NT2/D1 (cell line): Measurements from ENCODE around the gene FRRS1L.

ENCODE experiments used
- DNase-seq: peaks from one replicate; pipeline ENCODE4 v3.0.0-alpha.2; 2011; ENCODE audit warnings: low read depth, low spot score
- H3K27me3 ChIP-seq: 2 replicates; pipeline ENCODE4 v1.6.0; 2011; ENCODE audit warnings: mild to moderate bottlenecking; ENCODE audit not compliant: insufficient read length, insufficient read depth
- H3K36me3 ChIP-seq: 2 replicates; pipeline ENCODE4 v1.6.1; 2011; ENCODE audit warnings: mild to moderate bottlenecking, low read length, mixed read lengths; ENCODE audit not compliant: insufficient read depth, insufficient read length
- H3K4me1 ChIP-seq: 2 replicates; pipeline ENCODE4 v1.5.1; 2011; ENCODE audit not compliant: insufficient read depth, insufficient read length
- H3K4me3 ChIP-seq: 2 replicates; pipeline ENCODE4 v1.5.1; 2011; ENCODE audit warnings: low read depth; ENCODE audit not compliant: insufficient read length
- H3K9ac ChIP-seq: 2 replicates; pipeline ENCODE4 v1.6.0; 2011; ENCODE audit warnings: low read depth; ENCODE audit not compliant: insufficient read length
- H3K9me3 ChIP-seq: 2 replicates; pipeline ENCODE4 v1.5.1; 2011; ENCODE audit warnings: mild to moderate bottlenecking, low read length; ENCODE audit not compliant: insufficient read depth
- SUZ12 ChIP-seq: IDR thresholded peaks from 2 replicates; pipeline ENCODE4 v1.6.1; 2011; ENCODE audit not compliant: insufficient read length, insufficient read depth; ENCODE audit errors: extremely low read depth
- YY1 ChIP-seq: IDR thresholded peaks from 2 replicates; pipeline ENCODE4 v1.6.1; 2011; ENCODE audit not compliant: insufficient read length, insufficient read depth
- ZNF274 ChIP-seq: IDR thresholded peaks from 2 replicates; pipeline ENCODE4 v1.6.1; 2011; ENCODE audit warnings: mild to moderate bottlenecking, low read depth, low read length

Gene FRRS1L

DNA sequence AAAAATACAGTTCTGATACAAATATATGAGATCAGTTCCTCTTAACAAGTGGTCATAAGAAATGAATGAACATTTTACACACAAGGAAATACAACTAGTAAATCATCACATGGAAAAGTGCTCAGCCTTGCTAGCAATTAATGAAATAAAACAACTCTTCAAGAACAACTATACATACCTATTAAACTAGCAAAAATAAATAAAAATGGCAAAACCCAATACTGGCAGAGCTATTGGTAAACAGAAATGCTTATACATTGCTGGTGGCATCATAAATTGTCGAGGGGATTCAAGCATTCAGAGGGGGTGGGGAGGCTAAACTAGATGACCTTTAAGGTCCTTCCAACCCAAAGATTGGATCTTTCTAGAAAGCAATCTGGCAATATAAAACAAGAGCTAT is 5.9 kb upstream of the FRRS1L start:
- Histone ChIP-seq H3K36me3 (no peaks in the 10 kb centered on the region), H3K27me3 (peaks cover 10% of the 10 kb centered on the region), H3K4me3 (no peak overlapping the region), H3K9ac (no peak overlapping the region), H3K9me3 (no peaks in the 10 kb centered on the region), H3K4me1 (no peaks in the 10 kb centered on the region)
- DNase-seq, result no peak
- no peak for TF ChIP-seq SUZ12
- no peak for TF ChIP-seq ZNF274
- TF ChIP-seq YY1, result no peak

- TF ChIP-seq ZNF274 (no peak), SUZ12 (no peak), YY1 (no peak)
- H3K36me3 ChIP-seq, result no peaks in the 10 kb centered on the region
- no peak overlapping the region for H3K9ac ChIP-seq
- no peaks in the 10 kb centered on the region for H3K4me1 ChIP-seq
- H3K4me3 ChIP-seq, result no peak overlapping the region
- H3K27me3 ChIP-seq, result peaks cover 20% of the 10 kb centered on the region
- no peaks in the 10 kb centered on the region for H3K9me3 ChIP-seq
- no peak for DNase-seq
Measured at GRCh38 chr9:109171926-109172325, 4.9 kb upstream of the FRRS1L start.

- Histone ChIP-seq H3K9ac (no peak overlapping the region), H3K36me3 (no peaks in the 10 kb centered on the region), H3K27me3 (peaks cover 50% of the 10 kb centered on the region), H3K4me1 (no peaks in the 10 kb centered on the region), H3K9me3 (no peaks in the 10 kb centered on the region), H3K4me3 (no peak overlapping the region)
- DNase-seq, result no peak
- no peak for TF ChIP-seq YY1
- no peak for TF ChIP-seq SUZ12
- no peak for TF ChIP-seq ZNF274
Measured at GRCh38 chr9:109168170-109168569, 1.1 kb upstream of the FRRS1L start.

GRCh38 chr9:109167716-109168115 is 667 bp upstream of the FRRS1L start:
- peaks cover 52% of the 10 kb centered on the region for H3K27me3 ChIP-seq
- no peak for TF ChIP-seq ZNF274
- TF ChIP-seq YY1, result no peak
- no peak for TF ChIP-seq SUZ12

GRCh38 chr9:109166171-109166770 is 778 bp downstream of the FRRS1L start:
- Histone ChIP-seq H3K27me3 (peaks cover 52% of the 10 kb centered on the region), H3K9me3 (no peaks in the 10 kb centered on the region), H3K36me3 (no peaks in the 10 kb centered on the region), H3K4me3 (peak overlapping the region; percentile 42), H3K9ac (no peak overlapping the region), H3K4me1 (no peaks in the 10 kb centered on the region)
- TF ChIP-seq YY1 (no peak), SUZ12 (no peak), ZNF274 (no peak)
- no peak for DNase-seq

More at GRCh38 chr9:109167716-109168115, 667 bp upstream of the FRRS1L start:
- no peak overlapping the region for H3K9ac ChIP-seq
- no peaks in the 10 kb centered on the region for H3K4me1 ChIP-seq
- H3K36me3 ChIP-seq, result no peaks in the 10 kb centered on the region
- H3K4me3 ChIP-seq, result no peak overlapping the region
- H3K9me3 ChIP-seq, result no peaks in the 10 kb centered on the region
- DNase-seq, result no peak

DNA sequence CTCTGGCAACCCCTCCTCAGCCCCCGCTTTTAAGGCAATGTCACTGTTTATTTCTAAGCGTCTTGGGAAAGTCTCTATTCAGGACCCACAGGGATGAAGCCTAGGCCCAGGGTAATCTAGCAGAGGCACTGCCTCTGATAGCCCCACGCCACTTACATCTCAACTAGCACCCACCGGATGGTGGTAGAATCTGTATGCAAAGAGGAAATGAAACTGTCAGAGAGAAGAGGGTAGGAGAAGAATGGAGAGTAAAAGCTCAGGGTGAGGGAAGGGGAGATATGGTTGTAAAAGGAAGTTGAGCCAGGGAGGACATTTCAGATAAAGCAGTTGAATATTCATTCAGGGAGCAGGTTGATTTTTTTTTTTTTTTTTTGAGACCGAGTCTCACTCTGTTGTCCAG is 3.0 kb downstream of the FRRS1L start:
- Histone ChIP-seq H3K36me3 (no peaks in the 10 kb centered on the region), H3K4me1 (no peaks in the 10 kb centered on the region), H3K9me3 (no peaks in the 10 kb centered on the region), H3K9ac (no peak overlapping the region), H3K27me3 (peaks cover 52% of the 10 kb centered on the region), H3K4me3 (no peak overlapping the region)
- no peak for TF ChIP-seq ZNF274
- no peak for TF ChIP-seq SUZ12
- TF ChIP-seq YY1, result no peak
- DNase-seq, result no peak

GRCh38 chr9:109163194-109163593 is 3.9 kb downstream of the FRRS1L start:
- no peaks in the 10 kb centered on the region for H3K9me3 ChIP-seq
- no peak for DNase-seq
- no peaks in the 10 kb centered on the region for H3K4me1 ChIP-seq
- H3K27me3 ChIP-seq, result peaks cover 45% of the 10 kb centered on the region
- TF ChIP-seq YY1 (no peak), ZNF274 (no peak)
- H3K4me3 ChIP-seq, result no peak overlapping the region
- no peak overlapping the region for H3K9ac ChIP-seq
- H3K36me3 ChIP-seq, result no peaks in the 10 kb centered on the region
